ENCODE results near the gene HIP1R. TPM values are rescaled to one million over a fixed set of nuclear protein-coding genes. Genes with fewer than 3 reads are reported as not detected.
A peak's percentile ranks its signal among the peaks of the same experiment; 100 is the strongest.
"Not testable (repeated sequence)": the region's sequence is repeated elsewhere in the genome, so short reads cannot be mapped to it uniquely, and the experiment has no call there.

HIP1R gene
- total RNA-seq, 1 donor from 2014 or later: 16.6 TPM

DNA sequence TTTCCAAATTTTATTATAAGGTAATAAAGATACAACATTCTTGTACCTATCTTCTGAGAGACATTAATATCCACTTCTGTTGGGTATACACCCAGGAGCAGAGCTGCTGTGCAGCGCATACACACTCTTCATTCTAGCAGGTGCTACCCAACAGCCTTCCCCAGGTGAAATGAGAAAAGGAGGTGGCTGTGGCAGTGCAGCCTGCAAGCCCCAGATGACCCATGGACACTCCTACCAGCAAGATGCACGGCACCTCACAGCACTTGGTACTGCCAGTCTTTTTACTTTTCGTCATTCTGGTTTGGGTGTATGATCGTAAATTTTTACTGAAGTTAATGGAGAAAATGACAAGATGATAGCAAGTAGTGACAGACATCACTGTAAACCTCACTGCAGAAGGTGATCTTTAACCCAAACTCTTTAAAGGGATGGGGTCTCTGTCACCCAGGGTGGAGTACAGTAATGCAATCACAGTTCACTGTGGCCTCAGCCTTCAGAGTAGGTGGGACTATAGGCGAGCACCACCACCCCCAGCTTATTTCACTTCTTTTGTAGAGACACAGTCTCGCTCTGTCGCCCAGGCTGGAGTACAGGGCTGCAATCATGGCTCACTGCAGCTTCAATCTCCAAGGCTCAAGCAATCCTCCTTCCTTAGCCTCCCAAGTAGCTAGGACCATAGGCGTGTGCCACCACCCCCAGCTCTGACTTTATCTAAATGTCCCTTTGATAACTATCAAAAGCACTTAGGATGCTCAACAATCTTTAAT, 34.1 kb downstream of the HIP1R start:
- DNase-seq (ENCODE audit: low spot score): no peak
- intact Hi-C loops (cut with DNase I): no loop called here

DNA sequence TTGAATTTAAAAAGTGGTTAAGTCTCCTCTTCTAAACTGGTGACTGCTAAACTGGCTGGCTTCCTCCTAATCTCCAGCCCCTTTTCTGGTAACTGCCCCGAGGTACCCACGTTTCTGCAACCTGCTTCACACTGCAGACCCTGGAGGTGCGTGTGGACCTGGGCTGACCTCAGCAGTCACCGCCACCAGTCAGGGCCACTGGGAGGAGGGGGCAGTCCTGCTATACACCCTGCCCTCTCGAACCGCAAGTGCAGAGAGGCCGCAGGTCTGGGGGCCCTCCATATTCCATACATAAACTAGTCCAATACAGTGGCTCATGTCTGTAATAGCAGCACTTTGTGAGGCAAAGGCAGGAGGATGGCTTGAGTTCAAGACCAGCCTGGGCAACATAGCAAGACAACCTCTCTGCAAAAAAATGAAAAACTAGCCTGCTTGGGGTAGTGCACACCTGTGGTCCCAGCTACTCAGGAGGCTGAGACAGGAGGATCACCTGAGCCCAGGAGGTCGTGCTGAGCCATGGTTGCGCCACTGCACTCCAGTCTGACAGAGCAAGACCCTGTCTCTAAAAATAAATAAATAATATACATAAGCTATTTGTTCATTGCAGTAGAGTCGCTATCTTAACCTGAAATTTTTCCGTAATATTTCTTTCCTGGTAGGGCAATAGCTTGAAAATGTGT, 35.0 kb downstream of the HIP1R start:
- intact Hi-C loops (cut with DNase I): no loop called here
- no peak for DNase-seq (ENCODE audit: low spot score)

DNA sequence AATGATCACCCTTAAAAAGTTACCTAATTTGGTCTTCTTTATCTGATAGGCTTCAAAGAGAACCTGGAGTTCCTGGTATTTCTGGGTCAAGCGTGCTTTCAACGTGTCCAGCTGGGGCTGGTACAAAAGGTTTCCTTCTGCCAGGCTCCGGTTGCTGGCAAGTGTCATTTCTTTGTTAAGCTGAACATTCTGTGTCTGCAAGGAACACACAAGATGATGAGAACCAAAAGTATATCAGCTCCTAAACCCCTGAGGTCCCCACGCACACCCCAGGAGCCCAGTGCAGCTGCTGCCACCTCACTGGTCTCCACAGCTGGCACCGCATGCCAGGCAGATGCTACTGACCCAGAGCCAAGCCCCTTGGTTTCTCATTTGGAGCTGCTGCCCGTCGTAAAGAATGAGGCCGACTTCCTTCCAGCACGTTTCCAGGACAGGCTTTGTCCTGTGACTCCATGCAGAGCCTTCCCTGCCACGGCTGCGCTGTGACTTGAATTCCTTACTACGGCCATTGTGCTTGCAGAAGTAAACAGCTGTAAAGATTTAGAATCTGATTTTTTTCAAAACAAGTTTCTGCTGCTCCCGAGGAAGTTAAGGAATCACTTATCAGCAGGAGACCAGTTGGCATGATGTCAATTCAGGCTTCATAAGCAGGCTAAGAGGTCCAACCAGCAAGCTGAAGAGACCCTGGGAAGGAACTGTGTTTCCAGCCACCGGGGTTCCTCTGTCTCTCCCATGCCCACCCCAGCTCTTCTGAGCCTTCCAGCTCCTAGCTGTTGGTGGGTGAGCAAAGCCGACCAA, 35.8 kb downstream of the HIP1R start:
- intact Hi-C loops (cut with DNase I): no loop called here
- DNase-seq (ENCODE audit: low spot score): peak; percentile 81

DNA sequence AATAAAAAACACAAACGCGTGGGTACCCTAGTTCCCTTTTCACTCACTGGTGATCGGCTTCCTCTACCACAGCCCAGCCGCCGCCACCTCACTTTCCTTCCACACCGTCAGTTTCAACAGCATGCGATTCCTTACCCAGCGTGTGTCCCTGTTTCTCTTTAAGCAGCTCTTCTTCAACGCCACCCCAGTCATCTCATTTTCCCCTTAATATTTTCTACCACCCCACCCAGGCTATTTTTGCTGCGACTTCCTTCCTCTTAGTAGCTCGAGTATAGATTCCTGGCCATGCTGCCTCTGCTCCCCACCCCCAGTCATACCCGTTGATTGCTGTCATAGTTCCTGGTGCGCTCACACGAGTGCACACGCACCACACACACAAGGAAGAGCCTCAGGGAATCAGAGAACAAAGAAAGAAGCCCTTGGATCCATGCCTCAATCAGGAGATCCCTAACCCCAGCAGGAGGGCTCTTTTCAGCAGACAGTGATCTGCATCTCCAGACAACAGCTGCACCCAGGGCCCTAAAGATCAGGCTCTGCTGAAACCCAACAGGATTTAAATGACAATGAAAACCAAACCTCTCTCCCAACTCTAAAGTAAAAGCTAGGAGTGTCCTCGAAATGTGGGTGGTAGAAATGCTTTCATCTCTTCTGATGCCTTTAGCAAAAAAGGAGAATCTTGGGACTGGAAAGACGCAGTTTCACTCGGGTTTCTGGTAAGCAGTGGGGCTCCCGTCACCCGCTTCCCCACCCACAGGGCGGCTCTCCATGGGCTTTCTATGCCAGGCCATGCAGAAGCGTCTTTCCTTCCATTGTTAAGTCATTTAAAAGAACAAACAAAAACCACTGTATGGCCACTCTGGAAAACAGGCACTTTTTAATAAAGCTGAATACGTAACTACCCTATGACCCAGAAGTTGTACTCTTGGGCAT, 36.9 kb downstream of the HIP1R start:
- intact Hi-C loops (cut with DNase I): loop anchor here (2.0 kb wide), 1 partner anchor 17 kb away; no protein-coding TSS in a partner anchor
- DNase-seq (ENCODE audit: low spot score): peak; percentile 88

DNA sequence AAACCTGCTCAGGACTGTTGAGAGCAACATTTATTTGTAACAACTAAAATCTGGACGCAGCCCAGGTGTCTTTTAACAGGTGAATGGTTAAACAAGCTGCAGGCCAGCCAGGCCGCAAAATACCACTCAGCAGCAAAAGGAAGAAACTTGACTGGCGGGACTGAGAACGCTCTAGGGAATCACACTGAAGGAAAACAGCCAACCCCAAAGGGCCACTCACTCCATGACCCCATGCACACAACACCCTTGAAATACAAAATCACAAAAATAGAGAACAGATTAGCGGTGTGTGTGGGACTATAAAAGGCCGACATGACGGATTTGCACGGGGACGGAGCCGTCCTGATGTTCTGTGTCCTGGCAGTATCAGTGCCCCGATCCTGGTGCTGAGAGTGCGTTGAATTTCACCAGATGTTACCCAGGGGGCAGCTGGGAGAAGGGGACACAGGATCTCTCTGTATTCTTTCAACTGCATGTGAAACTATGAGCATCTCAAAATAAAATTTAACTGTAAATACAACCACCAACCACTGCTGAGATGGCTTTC, 37.6 kb downstream of the HIP1R start:
- DNase-seq (ENCODE audit: low spot score): no peak
- intact Hi-C loops (cut with DNase I): loop anchor here (2.0 kb wide), 1 partner anchor 16 kb away; no protein-coding TSS in a partner anchor

DNA sequence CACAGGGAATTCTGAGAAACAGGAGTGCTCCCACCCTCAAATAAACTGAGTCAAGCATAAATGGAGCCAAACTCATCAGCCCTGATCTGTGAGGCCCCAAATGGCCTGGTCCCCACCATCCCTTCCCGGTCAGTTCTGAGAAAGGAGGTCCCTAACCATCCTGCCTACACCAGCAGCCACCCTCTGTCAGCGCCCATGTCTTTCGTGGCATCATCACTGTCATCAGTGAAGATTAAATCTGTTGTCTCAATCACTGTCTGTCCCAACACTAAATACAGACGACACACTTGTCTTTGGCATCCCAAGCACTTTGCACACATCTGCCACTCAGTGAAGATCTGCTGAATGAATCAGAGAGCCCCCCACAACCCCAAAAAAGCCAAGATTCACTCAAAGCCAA, 38.3 kb downstream of the HIP1R start:
- intact Hi-C loops (cut with DNase I): loop anchor here (2.0 kb wide), 1 partner anchor 15 kb away; no protein-coding TSS in a partner anchor
- DNase-seq (ENCODE audit: low spot score): no peak

DNA sequence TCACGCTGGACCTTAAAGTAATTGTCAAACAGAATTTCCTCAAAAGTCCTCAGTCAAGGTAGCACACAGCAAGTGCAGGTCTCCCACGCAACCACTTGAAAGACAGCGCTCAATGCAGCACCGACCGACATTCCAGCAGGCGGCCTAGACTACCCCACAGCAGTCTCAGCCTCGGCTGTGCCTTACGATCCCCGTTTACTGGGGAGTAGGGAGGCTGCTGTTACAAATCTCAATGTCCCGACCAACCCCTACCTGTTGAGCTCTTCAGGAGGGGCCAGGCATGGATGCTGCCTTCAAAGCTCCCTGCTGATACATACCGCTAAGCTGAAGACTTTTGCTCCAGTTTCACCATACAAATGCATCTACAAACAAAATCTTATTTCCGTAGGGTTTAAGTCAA, 38.8 kb downstream of the HIP1R start:
- intact Hi-C loops (cut with DNase I): no loop called here
- peak; percentile 56 for DNase-seq (ENCODE audit: low spot score)

DNA sequence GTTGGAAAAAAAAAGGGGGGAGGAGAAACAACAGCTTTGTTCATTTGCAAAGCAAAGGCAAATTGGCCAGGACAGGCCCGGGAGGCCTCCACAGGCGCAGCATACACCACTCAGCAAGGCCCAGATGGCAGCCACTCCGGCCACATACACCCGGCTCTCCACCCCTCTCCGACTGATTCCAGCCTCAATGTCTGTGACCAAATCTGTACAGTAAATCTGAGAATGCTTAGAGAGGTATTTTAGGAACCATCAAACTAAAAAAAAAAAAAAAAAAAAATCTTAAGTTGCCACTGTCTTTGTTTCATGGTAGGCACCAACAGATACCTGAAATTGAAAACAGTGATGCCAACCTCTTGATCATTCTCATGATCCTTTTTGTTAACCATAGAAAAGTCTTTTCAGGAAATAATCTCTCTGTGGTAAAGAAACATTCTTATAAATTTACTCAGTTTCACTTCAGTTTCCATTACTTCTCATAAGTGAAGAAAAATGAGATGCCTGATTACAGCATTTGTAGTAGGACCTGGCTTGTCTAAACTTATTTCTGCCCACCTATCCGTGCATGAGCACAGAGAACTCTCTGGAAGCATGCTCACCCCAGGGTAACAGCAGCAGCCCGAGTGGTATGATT, 40.4 kb downstream of the HIP1R start:
- intact Hi-C loops (cut with DNase I): no loop called here
- DNase-seq (ENCODE audit: low spot score): peak; percentile 71

DNA sequence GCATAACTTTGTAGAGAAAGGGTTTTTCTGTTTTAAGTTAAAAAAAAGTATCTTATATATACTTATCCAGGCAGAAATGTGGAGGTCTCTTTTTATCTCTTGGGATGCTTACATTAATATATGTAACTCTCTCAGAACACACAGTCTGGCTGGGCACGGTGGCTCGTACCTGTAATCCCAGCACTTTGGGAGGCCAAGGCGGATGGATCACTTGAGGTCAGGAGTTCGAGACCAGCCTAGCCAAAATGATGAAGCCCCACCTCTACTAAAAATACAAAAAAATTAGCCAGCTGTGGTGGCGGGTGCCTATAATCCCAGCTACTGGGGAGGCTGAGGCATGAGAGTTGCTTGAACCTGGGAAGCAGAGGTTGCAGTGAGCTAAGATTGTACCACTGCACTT, 41.0 kb downstream of the HIP1R start:
- intact Hi-C loops (cut with DNase I): not testable (repeated sequence)

DNA sequence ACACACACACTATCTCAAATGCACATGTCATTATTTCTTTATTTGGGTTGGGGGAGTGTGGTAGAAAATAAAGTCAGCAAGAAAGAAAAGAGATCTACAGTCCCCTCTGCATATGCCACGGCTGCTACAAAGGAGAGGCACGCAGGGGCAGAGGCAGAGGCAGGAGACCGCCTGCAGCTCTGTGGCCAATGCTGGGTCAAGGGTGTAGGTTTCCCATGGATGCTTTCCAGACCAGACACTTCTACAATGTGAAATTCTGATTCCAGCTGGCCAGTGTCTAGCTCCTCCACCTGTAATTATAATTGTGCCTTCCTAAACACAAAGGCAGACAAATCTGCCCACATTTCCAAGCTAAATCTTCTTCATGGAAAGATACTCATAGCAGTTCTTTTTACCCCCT, 41.5 kb downstream of the HIP1R start:
- intact Hi-C loops (cut with DNase I): no loop called here

More for the DNA sequence above, 41.0 kb downstream of the HIP1R start:
- DNase-seq (ENCODE audit: low spot score): not testable (repeated sequence)

DNA sequence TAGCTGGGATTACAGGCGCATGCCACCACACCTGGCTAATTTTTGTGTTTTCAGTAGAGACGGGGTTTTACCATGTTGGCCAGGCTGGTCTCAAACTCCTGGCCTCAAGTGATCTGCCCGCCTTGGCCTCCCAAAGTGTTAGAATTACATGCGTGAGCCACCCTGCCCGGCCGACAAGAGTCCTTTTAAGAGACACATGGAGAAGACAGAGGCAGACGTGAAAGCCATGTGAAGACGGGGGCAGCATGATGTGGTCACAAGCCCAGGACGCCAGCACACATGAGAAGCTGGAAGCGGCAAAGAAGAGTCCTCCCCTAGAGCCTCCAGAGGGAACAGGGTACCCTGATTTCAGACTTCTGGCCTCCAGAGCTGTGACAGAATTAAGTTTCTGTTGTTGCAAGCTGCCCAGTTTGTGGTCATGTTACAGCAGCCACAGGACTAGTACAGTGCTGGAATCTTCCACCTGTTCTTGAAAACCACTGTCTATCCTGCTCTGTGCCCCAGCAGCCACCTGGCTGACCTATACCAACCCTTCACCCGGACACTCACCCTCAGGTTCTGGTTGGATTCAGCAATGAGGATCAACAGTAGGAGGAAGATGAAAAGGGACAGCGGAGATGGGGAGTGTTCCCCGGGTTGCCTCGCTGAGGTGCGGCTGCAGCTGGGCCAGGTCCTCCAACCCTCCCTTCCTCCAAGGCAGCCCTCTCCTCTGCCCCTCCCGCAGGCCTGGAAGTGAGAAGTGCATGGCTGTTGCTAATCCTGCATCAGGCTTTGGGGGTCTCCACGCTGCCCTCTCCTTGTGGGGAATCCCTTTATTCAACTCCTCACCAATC, 43.7 kb downstream of the HIP1R start:
- intact Hi-C loops (cut with DNase I): no loop called here
- DNase-seq (ENCODE audit: low spot score): no peak

More for the DNA sequence above, 41.5 kb downstream of the HIP1R start:
- DNase-seq (ENCODE audit: low spot score): no peak

DNA sequence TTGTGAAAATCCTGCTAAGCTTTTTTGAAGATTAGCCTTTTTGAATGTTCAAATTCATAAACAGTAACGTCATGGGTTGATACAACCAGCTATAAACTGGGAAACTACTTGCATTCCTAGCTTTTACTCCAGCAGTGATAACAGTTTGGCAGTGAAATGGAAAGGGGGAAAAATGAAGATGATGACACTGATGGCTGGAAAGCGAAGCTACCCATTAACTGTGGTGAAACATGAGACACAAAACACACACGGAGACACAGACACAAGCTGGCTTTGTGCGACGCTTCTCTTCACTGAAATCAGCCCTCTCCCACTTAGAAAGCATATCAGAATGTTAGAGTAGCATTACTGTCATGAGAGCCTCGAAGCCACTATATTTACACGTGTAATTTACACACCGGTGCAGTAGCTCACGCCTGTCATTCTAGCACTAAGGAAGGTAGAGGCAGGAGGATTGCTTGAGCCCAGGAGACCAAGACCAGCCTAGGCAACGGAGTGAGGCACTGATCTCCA, 45.0 kb downstream of the HIP1R start:
- DNase-seq (ENCODE audit: low spot score): no peak
- intact Hi-C loops (cut with DNase I): no loop called here

DNA sequence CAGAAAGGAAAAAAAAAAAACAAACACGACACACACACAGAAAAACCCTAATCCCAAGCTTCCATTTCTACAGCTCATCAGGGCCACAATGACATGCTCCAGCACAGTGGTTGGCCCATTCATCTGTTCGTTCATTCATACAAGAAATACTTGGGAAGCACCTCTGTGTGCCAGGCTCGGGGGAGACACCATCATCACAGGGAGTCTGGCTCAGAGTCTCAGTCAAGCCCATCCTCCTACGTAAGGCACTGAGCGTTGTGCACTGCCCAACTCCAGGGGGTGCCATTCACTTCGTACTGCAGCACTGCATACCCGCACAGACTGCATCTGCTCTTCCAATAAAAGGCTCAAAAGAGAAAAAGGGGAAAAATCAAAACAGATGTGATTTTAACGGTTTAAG, 45.4 kb downstream of the HIP1R start:
- no peak for DNase-seq (ENCODE audit: low spot score)
- intact Hi-C loops (cut with DNase I): no loop called here

DNA sequence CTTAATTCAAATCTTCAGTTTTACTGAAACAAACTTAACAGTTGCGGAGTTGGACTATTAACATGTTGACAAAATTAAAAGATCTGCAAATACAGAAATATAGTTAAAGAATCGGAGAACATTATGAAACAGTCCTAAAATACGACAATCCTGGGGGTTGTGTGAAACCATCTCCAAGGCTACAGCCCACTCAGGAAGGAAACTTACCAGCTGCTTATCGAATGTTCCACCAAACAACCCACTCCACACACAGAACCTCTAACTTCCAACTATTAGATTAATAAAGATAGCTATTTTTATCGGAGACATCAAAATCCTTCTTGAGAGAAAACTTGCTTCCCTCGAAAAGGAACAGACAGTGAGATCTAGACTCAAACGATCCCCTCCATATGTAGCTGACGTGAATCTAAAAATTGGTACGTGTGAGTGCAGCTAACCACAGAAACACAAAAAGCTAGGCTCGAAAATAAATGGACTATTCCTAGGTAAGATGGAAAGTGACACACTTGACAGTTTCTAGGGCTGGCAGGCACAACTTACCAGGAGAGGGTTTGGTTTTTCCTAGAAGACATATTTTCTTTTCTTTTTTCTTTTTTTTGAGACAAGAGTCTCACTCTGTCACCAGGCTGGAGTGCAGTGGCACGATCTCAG, 47.8 kb downstream of the HIP1R start:
- intact Hi-C loops (cut with DNase I): no loop called here
- DNase-seq (ENCODE audit: low spot score): no peak

DNA sequence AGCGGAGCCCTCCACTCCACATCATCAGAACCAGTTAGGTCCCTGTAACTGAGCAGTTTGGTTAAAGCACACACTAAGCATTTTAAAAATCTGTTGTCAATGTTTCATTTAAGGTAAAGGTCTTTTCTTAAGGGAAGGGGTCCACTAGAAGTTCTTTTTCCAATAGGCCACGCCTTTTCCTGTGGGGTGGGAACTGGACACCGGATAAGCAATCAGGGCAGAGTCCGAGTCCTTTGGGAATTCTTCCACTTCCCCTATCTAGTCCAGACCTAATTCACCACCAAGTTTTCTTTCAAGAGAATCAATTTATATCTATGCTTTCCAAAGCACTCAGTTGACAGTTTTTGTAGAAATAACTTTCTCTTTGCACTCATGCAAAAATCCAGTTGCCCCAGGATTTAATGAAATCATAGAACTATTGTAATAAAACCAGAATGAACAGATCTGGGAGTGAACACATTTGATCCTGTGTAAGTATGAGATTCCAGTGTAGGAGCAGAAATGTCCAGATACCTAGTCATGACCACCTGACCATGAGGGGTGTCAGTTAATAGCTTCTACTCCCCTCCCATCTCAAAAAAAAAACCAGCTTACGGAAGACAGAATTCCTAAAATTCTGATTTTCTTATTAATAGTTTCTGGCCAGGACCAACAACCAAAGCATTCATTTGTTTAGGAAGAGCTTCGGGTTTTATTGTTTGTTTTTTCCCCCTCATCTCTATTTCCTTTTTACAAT, 49.0 kb downstream of the HIP1R start:
- DNase-seq (ENCODE audit: low spot score): no peak
- intact Hi-C loops (cut with DNase I): no loop called here

DNA sequence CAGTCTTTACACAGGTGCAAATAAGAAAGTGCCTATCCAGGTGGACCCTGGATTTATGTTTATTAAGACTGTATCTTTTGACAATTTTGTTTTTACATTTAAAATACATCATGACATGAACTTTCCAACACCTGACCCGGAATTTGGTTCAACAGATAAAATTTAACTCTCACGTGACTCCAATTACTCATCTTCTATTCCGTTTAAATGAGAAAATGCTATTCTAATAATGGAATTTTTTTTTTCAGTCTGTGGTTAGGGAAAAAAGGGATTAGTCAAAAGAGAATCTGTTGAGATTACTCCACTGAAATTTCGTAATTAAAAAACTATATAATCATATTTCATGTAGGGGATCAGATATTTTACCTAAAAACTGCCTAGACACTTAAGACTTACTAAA, 49.6 kb downstream of the HIP1R start:
- no peak for DNase-seq (ENCODE audit: low spot score)
- intact Hi-C loops (cut with DNase I): no loop called here
